SU-DHL-6 (cell line): Measurements from ENCODE around the gene GIGYF2.

Source experiments
- H2AFZ ChIP-seq: fragments of 200-600 bp; sonication (generic); 2 replicates; pipeline ENCODE4 v1.6.1; 2014; ENCODE audit warnings: low read depth, mild to moderate bottlenecking, moderate library complexity, mixed read lengths, antibody characterized with exemption, low read length; ENCODE audit not compliant: severe bottlenecking
- H3F3A ChIP-seq: fragments of 200-600 bp; shearing (Covaris generic); 2 replicates; pipeline ENCODE4 v1.6.0; 2016; ENCODE audit warnings: antibody characterized with exemption, mild to moderate bottlenecking; ENCODE audit not compliant: insufficient read depth
- H3K27ac ChIP-seq: fragments of 200-600 bp; sonication (generic); 2 replicates; pipeline ENCODE4 v1.5.1; 2016; ENCODE audit warnings: low read depth, mild to moderate bottlenecking, low read length, moderate library complexity, mixed read lengths
- H3K27me3 ChIP-seq: fragments of 200-600 bp; sonication (generic), shearing (Covaris generic); 2 replicates; pipeline ENCODE4 v1.6.0; 2014; ENCODE audit warnings: mild to moderate bottlenecking, low read length
- H3K36me3 ChIP-seq: fragments of 200-600 bp; sonication (generic); 2 replicates; pipeline ENCODE4 v1.6.1; 2014; ENCODE audit warnings: mild to moderate bottlenecking, low read length, mixed read lengths
- H3K4me2 ChIP-seq: fragments of 300-600, 200-600 bp; shearing (Covaris generic), sonication (generic); 2 replicates; pipeline ENCODE4 v1.6.0; 2014; ENCODE audit warnings: low read length, low read depth, mild to moderate bottlenecking; ENCODE audit not compliant: poor library complexity, severe bottlenecking
- H3K4me3 ChIP-seq: fragments of 200-600 bp; sonication (generic); 2 replicates; pipeline ENCODE4 v1.5.1; 2014; ENCODE audit warnings: antibody characterized with exemption, low read length, mild to moderate bottlenecking, mixed read lengths; ENCODE audit not compliant: insufficient read depth, poor library complexity, severe bottlenecking
- H3K79me2 ChIP-seq: fragments of 200-600 bp; sonication (generic); 2 replicates; pipeline ENCODE4 v1.6.1; 2014; ENCODE audit warnings: mild to moderate bottlenecking, low read length, moderate library complexity; ENCODE audit not compliant: insufficient read depth
- H3K9ac ChIP-seq: fragments of 200-600 bp; sonication (generic); 2 replicates; pipeline ENCODE4 v1.7.0; 2014; ENCODE audit warnings: mild to moderate bottlenecking, low read length
- H3K9me2 ChIP-seq: fragments of 200-600 bp; sonication (generic); replicated peaks from 2 replicates; pipeline ENCODE4 v1.6.1; 2014; ENCODE audit warnings: low read length; ENCODE audit not compliant: insufficient read depth
- H3K9me3 ChIP-seq: fragments of 200-600 bp; sonication (generic); 2 replicates; pipeline ENCODE4 v1.6.1; 2014; ENCODE audit warnings: low read length, mixed read lengths; ENCODE audit not compliant: insufficient read depth
- H4K20me1 ChIP-seq: fragments of 200-600 bp; sonication (generic); 2 replicates; pipeline ENCODE4 v1.6.1; 2014; ENCODE audit warnings: low read depth, mild to moderate bottlenecking, antibody characterized with exemption, low read length, moderate library complexity, mixed read lengths
- CTCF ChIP-seq: fragments of 200-600 bp; sonication (generic); IDR thresholded peaks from one replicate; pipeline ENCODE4 v1.5.1; 2017; ENCODE audit warnings: antibody characterized with exemption, mild to moderate bottlenecking, low read length, moderate library complexity; ENCODE audit not compliant: insufficient read depth, poor library complexity, severe bottlenecking
- EZH2phosphoT487 ChIP-seq: fragments of 200-600 bp; sonication (generic), shearing (Covaris generic); conservative IDR thresholded peaks from 2 replicates; pipeline ENCODE4 v1.6.1; 2018; ENCODE audit warnings: mild to moderate bottlenecking, antibody characterized with exemption, low read length, moderate library complexity, mixed read lengths

The GIGYF2 gene

DNA sequence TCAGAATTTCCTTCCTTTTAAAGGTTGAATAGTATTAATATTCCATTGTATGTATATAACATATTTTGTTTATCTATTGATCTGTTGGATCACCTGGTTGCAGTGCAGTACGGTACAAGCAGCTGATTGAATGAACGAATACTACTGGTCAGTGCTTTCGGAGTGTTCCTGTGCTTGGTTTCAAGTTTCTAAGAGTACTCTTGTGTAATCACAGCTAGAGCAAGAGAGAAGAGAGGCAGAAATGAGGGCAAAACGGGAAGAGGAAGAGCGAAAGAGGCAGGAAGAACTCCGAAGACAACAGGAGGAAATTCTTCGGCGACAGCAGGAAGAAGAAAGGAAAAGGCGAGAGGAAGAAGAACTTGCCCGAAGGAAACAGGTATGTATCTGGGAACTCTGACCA lies 119.5 kb downstream of the GIGYF2 start:
- no peaks in the 10 kb centered on the region for H3K79me2 ChIP-seq
- H3K9me2 ChIP-seq, result no peaks in the 10 kb centered on the region
- H3F3A ChIP-seq, result no peaks in the 10 kb centered on the region
- no peak overlapping the region for H2AFZ ChIP-seq
- no peaks in the 10 kb centered on the region for H3K27me3 ChIP-seq
- H3K9ac ChIP-seq, result no peak overlapping the region
- H3K27ac ChIP-seq, result no peak overlapping the region
- no peaks in the 10 kb centered on the region for H4K20me1 ChIP-seq
- no peaks in the 10 kb centered on the region for H3K9me3 ChIP-seq
- no peak overlapping the region for H3K4me2 ChIP-seq
- TF ChIP-seq EZH2phosphoT487 (no peak), CTCF (no peak)
- no peak overlapping the region for H3K4me3 ChIP-seq
- peaks cover 6% of the 10 kb centered on the region; the same call in 1 of the 2 replicates for H3K36me3 ChIP-seq

- no peak for TF ChIP-seq CTCF
- TF ChIP-seq EZH2phosphoT487, result no peak
- H4K20me1 ChIP-seq, result no peaks in the 10 kb centered on the region
- H2AFZ ChIP-seq, result no peak overlapping the region
- no peak overlapping the region for H3K4me3 ChIP-seq
- no peak overlapping the region for H3K9ac ChIP-seq
- H3F3A ChIP-seq, result no peaks in the 10 kb centered on the region
- no peak overlapping the region for H3K27ac ChIP-seq
- H3K27me3 ChIP-seq, result no peaks in the 10 kb centered on the region
- no peak overlapping the region for H3K4me2 ChIP-seq
- peaks cover 6% of the 10 kb centered on the region; the same call in 1 of the 2 replicates for H3K36me3 ChIP-seq
- H3K9me2 ChIP-seq, result no peaks in the 10 kb centered on the region
- no peaks in the 10 kb centered on the region for H3K79me2 ChIP-seq
- H3K9me3 ChIP-seq, result no peaks in the 10 kb centered on the region
These were observed 120.6 kb downstream of the GIGYF2 start for GRCh38 chr2:232817756-232818155.

GRCh38 chr2:232829988-232830387 lies 132.9 kb downstream of the GIGYF2 start:
- Histone ChIP-seq H3F3A (no peaks in the 10 kb centered on the region), H3K27me3 (no peaks in the 10 kb centered on the region), H3K36me3 (peaks cover 8% of the 10 kb centered on the region; the same call in 1 of the 2 replicates), H2AFZ (no peak overlapping the region), H3K4me3 (no peak overlapping the region), H3K9me2 (no peaks in the 10 kb centered on the region), H3K4me2 (no peak overlapping the region), H4K20me1 (no peaks in the 10 kb centered on the region), H3K9me3 (no peaks in the 10 kb centered on the region), H3K27ac (no peak overlapping the region), H3K79me2 (no peaks in the 10 kb centered on the region), H3K9ac (no peak overlapping the region)
- TF ChIP-seq CTCF (no peak), EZH2phosphoT487 (no peak)
